PC-3 (cell line): ENCODE measurements around the gene UPF1. TPM values are rescaled to one million over a fixed set of nuclear protein-coding genes. Genes with fewer than 3 reads are reported as not detected.
"Not testable (repeated sequence)": the region's sequence is repeated elsewhere in the genome, so short reads cannot be mapped to it uniquely, and the experiment has no call there.

ENCODE experiments used
- ATAC-seq: fragments of 200-7000 bp; cut with Tn5 transposase; 2 replicates; pipeline ENCODE4 v1.9.1; 2020; ENCODE audit warnings: mild to moderate bottlenecking, moderate library complexity
- BruUV-seq: library from RNA; stranded (reverse); fragments of 400-500 nt; replicated peaks from 2 replicates; lab custom pipeline; 2021; lab: Mats Ljungman, UMichigan
- CTCF ChIA-PET: fragments of 300-600 bp; sonication (Branson Sonifier 250); formaldehyde crosslinking; loops from one replicate; lab custom pipeline; 2022; ENCODE audit warnings: antibody characterized with exemption; lab: Charles Lee
- POLR2A ChIA-PET: fragments of 300-600 bp; sonication (Branson Sonifier 250); formaldehyde crosslinking; loops from one replicate; lab custom pipeline; 2022; ENCODE audit warnings: antibody characterized with exemption; ENCODE audit not compliant: unreplicated experiment; lab: Charles Lee
- DNase-seq: peaks from one replicate; pipeline ENCODE4 v3.0.0-alpha.2; 2015
- H2AFZ ChIP-seq: fragments of 300-600 bp; sonication (generic); 2 replicates; pipeline ENCODE4 v1.6.0; 2016; ENCODE audit warnings: antibody characterized with exemption, low read length
- H3F3A ChIP-seq: fragments of 300-600 bp; sonication (generic); one replicate; pipeline ENCODE4 v1.6.0; 2017; ENCODE audit warnings: antibody characterized with exemption, low read length, control low read depth, mild to moderate bottlenecking; ENCODE audit not compliant: unreplicated experiment
- H3K27ac ChIP-seq: fragments of 300-600 bp; sonication (generic); 2 replicates; pipeline ENCODE4 v1.5.1; 2016; ENCODE audit warnings: mild to moderate bottlenecking, low read length
- H3K27me3 ChIP-seq: fragments of 300-600 bp; sonication (generic); 2 replicates; pipeline ENCODE4 v1.6.1; 2016; ENCODE audit warnings: low read length, mixed read lengths
- H3K36me3 ChIP-seq: fragments of 300-600 bp; sonication (generic); 2 replicates; pipeline ENCODE4 v1.6.1; 2016; ENCODE audit warnings: low read depth, mixed run types, low read length, mixed read lengths
- H3K4me1 ChIP-seq: fragments of 300-600 bp; sonication (generic); 2 replicates; pipeline ENCODE4 v1.5.1; 2016; ENCODE audit warnings: low read length; ENCODE audit not compliant: insufficient read depth
- H3K4me2 ChIP-seq: fragments of 300-600 bp; sonication (generic); 2 replicates; pipeline ENCODE4 v1.6.0; 2016; ENCODE audit warnings: low read length
- H3K4me3 ChIP-seq: fragments of 300-600 bp; sonication (generic); 2 replicates; pipeline ENCODE4 v1.5.1; 2016; ENCODE audit warnings: mild to moderate bottlenecking, low read length, mixed read lengths
- H3K79me2 ChIP-seq: fragments of 300-600 bp; sonication (generic); 2 replicates; pipeline ENCODE4 v1.6.1; 2017; ENCODE audit warnings: low read length, mixed read lengths
- H3K9ac ChIP-seq: fragments of 300-600 bp; sonication (generic); 2 replicates; pipeline ENCODE4 v1.6.0; 2016; ENCODE audit warnings: mild to moderate bottlenecking, low read length
- H3K9me2 ChIP-seq: fragments of 300-600 bp; sonication (generic); replicated peaks from 2 replicates; pipeline ENCODE4 v1.6.1; 2016; ENCODE audit warnings: mixed run types, low read length, mixed read lengths
- H3K9me3 ChIP-seq: fragments of 300-600 bp; sonication (generic); 2 replicates; pipeline ENCODE4 v1.6.1; 2016; ENCODE audit warnings: low read length, mixed read lengths
- H4K20me1 ChIP-seq: fragments of 300-600 bp; sonication (generic); 2 replicates; pipeline ENCODE4 v1.6.1; 2016; ENCODE audit warnings: low read length, mixed read lengths
- CTCF ChIP-seq: fragments of 300-600 bp; sonication (generic); conservative IDR thresholded peaks from 2 replicates; pipeline ENCODE4 v1.5.1; 2017; ENCODE audit warnings: antibody characterized with exemption, low read depth, mild to moderate bottlenecking, low read length
- EZH2 ChIP-seq: fragments of 300-600 bp; sonication (generic); IDR thresholded peaks from one replicate; pipeline ENCODE4 v1.6.1; 2017; ENCODE audit warnings: antibody characterized with exemption, mild to moderate bottlenecking, low read length; ENCODE audit not compliant: unreplicated experiment
- EZH2phosphoT487 ChIP-seq: fragments of 300-600 bp; sonication (generic); IDR thresholded peaks from 2 replicates; pipeline ENCODE4 v1.6.1; 2018; ENCODE audit warnings: mild to moderate bottlenecking, antibody characterized with exemption, low read length, borderline replicate concordance
- intact Hi-C: fragments of 100-400 bp; cut with micrococcal nuclease; formaldehyde crosslinking; loops from 2 replicates; pipeline ENCODE4 v1.9.0; 2023
- total RNA-seq: library from RNA; depleted of rRNA; stranded (reverse); fragments of >200 nt; gene quantifications from 2 replicates; pipeline ENCODE4 v1.2.3, GENCODE V29; 2014

Gene UPF1
- total RNA-seq, 1 experiment from 2014 or later = 97.1 TPM

GRCh38 chr19:18901491-18901890, 69.7 kb downstream of the UPF1 start:
- H3K27me3 ChIP-seq = no peaks in the 10 kb centered on the region
- ChIA-PET CTCF (no interaction called here), POLR2A (no interaction called here)
- intact Hi-C loops = no loop called here
- peaks cover 7% of the 10 kb centered on the region; the same call in 1 of the 2 replicates for H3K36me3 ChIP-seq
- BruUV-seq = no TSS peak
- no peaks in the 10 kb centered on the region for H3K9me3 ChIP-seq
- no peaks in the 10 kb centered on the region for H3K79me2 ChIP-seq
- no peak for DNase-seq
- no peak for TF ChIP-seq CTCF
- TF ChIP-seq EZH2phosphoT487 = no peak
- TF ChIP-seq EZH2 = no peak
- no peak overlapping the region for H3K27ac ChIP-seq
- no peaks in the 10 kb centered on the region for H3K9me2 ChIP-seq
- no peak overlapping the region for H3K4me3 ChIP-seq
- no peak overlapping the region for H3K4me2 ChIP-seq
- H3F3A ChIP-seq = no peaks in the 10 kb centered on the region
- no peak overlapping the region for H3K9ac ChIP-seq
- ATAC-seq = no peak
- no peak overlapping the region for H2AFZ ChIP-seq
- no peaks in the 10 kb centered on the region for H3K4me1 ChIP-seq
- no peaks in the 10 kb centered on the region for H4K20me1 ChIP-seq

GRCh38 chr19:18902519-18902918, 70.8 kb downstream of the UPF1 start:
- H3K27me3 ChIP-seq, CTCF ChIA-PET, POLR2A ChIA-PET: not testable (repeated sequence)

GRCh38 chr19:18903156-18904037, 71.6 kb downstream of the UPF1 start:
- Histone ChIP-seq H3K9ac (no peak overlapping the region), H3F3A (no peaks in the 10 kb centered on the region), H2AFZ (no peak overlapping the region), H3K4me3 (no peak overlapping the region), H3K4me2 (no peak overlapping the region), H3K79me2 (no peaks in the 10 kb centered on the region), H3K9me3 (no peaks in the 10 kb centered on the region), H3K36me3 (peaks cover 7% of the 10 kb centered on the region; the same call in 1 of the 2 replicates), H3K27ac (no peak overlapping the region), H3K4me1 (no peaks in the 10 kb centered on the region), H3K9me2 (no peaks in the 10 kb centered on the region), H3K27me3 (no peaks in the 10 kb centered on the region), H4K20me1 (no peaks in the 10 kb centered on the region)
- intact Hi-C loops = no loop called here
- DNase-seq (no peak), ATAC-seq (no peak)
- ChIA-PET POLR2A (no interaction called here), CTCF (no interaction called here)
- BruUV-seq = no TSS peak
- TF ChIP-seq EZH2phosphoT487 (no peak), EZH2 (no peak), CTCF (no peak)

More at GRCh38 chr19:18902519-18902918, 70.8 kb downstream of the UPF1 start:
- BruUV-seq, H3F3A ChIP-seq, H3K9ac ChIP-seq, intact Hi-C loops, H4K20me1 ChIP-seq, H3K79me2 ChIP-seq, ATAC-seq, H3K4me2 ChIP-seq, DNase-seq, H3K27ac ChIP-seq, H3K4me1 ChIP-seq, H3K4me3 ChIP-seq, H3K9me3 ChIP-seq, H3K36me3 ChIP-seq, H2AFZ ChIP-seq, H3K9me2 ChIP-seq: not testable (repeated sequence)
